WTC11 (cell line): ENCODE results near the gene NAA80. TPM values are rescaled to one million over a fixed set of nuclear protein-coding genes. Genes with fewer than 3 reads are reported as not detected.

Experiments
- ATAC-seq: fragments of 200-7000 bp; cut with Tn5 transposase; 2 replicates; pipeline ENCODE4 v1.10.0; 2021; ENCODE audit warnings: mild to moderate bottlenecking, moderate library complexity
- CTCF ChIA-PET: fragments of 300-600 bp; sonication (Branson Sonifier 250); formaldehyde crosslinking; loops from one replicate; lab custom pipeline; 2021; ENCODE audit warnings: antibody characterized with exemption; lab: Charles Lee
- POLR2A ChIA-PET: fragments of 350-600 bp; sonication (Branson Sonifier 250); formaldehyde crosslinking; loops from one replicate; lab custom pipeline; 2021; ENCODE audit warnings: antibody characterized with exemption; lab: Charles Lee
- DNase-seq: peaks from one replicate; pipeline ENCODE4 v3.0.0; 2021; ENCODE audit warnings: low spot score
- H3K27ac Mint-ChIP-seq: 2 replicates; pipeline ENCODE4 v1.8.0; 2021; ENCODE audit warnings: mixed read lengths
- H3K27me3 Mint-ChIP-seq: 2 replicates; pipeline ENCODE4 v1.8.0; 2021; ENCODE audit warnings: low read depth, mild to moderate bottlenecking, moderate library complexity, mixed read lengths
- H3K36me3 Mint-ChIP-seq: 2 replicates; pipeline ENCODE4 v1.8.0; 2021; ENCODE audit warnings: mixed read lengths
- H3K4me1 Mint-ChIP-seq: 2 replicates; pipeline ENCODE4 v1.8.0; 2022; ENCODE audit warnings: mixed read lengths
- H3K4me3 Mint-ChIP-seq: 2 replicates; pipeline ENCODE4 v1.8.0; 2021; ENCODE audit warnings: mild to moderate bottlenecking, moderate library complexity, mixed read lengths
- H3K9me3 Mint-ChIP-seq: 2 replicates; pipeline ENCODE4 v1.8.0; 2021; ENCODE audit warnings: mixed read lengths
- ETV6 ChIP-seq: sonication (generic); formaldehyde crosslinking; IDR thresholded peaks from 2 replicates; pipeline ENCODE4 v1.8.1; 2022; ENCODE audit warnings: mild to moderate bottlenecking, missing genetic modification reagents
- FOXJ3 ChIP-seq: sonication (generic); formaldehyde crosslinking; IDR thresholded peaks from 2 replicates; pipeline ENCODE4 v1.9.0; 2021; ENCODE audit warnings: missing genetic modification reagents, mild to moderate bottlenecking, borderline replicate concordance
- FOXP1 ChIP-seq: sonication (generic); formaldehyde crosslinking; IDR thresholded peaks from 2 replicates; pipeline ENCODE4 v1.8.0; 2022; ENCODE audit warnings: missing genetic modification reagents, mild to moderate bottlenecking, moderate library complexity, borderline replicate concordance
- GABPB1 ChIP-seq: sonication (generic); formaldehyde crosslinking; IDR thresholded peaks from 2 replicates; pipeline ENCODE4 v1.8.1; 2023; ENCODE audit warnings: mild to moderate bottlenecking, missing genetic modification reagents
- JUN ChIP-seq: sonication (generic); formaldehyde crosslinking; IDR thresholded peaks from 2 replicates; pipeline ENCODE4 v1.8.0; 2023; ENCODE audit warnings: mild to moderate bottlenecking, missing genetic modification reagents
- MAX ChIP-seq: sonication (generic); formaldehyde crosslinking; IDR thresholded peaks from 2 replicates; pipeline ENCODE4 v1.8.0; 2022; ENCODE audit warnings: mild to moderate bottlenecking, missing genetic modification reagents
- MLX ChIP-seq: sonication (generic); formaldehyde crosslinking; IDR thresholded peaks from 2 replicates; pipeline ENCODE4 v1.8.1; 2023; ENCODE audit warnings: mild to moderate bottlenecking, missing genetic modification reagents, moderate library complexity
- NFATC4 ChIP-seq: fragments of 250-450 bp; sonication (Bioruptor Pico); IDR thresholded peaks from 2 replicates; pipeline ENCODE4 v1.9.0; 2021; ENCODE audit warnings: mild to moderate bottlenecking
- NR1H2 ChIP-seq: sonication (generic); formaldehyde crosslinking; IDR thresholded peaks from 2 replicates; pipeline ENCODE4 v1.9.0; 2021; ENCODE audit warnings: mild to moderate bottlenecking, moderate library complexity, missing genetic modification reagents
- SMAD4 ChIP-seq: sonication (generic); formaldehyde crosslinking; IDR thresholded peaks from 2 replicates; pipeline ENCODE4 v1.8.0; 2022; ENCODE audit warnings: mild to moderate bottlenecking, missing genetic modification reagents
- SOX15 ChIP-seq: fragments of 250-450 bp; sonication (Bioruptor Pico); IDR thresholded peaks from 2 replicates; pipeline ENCODE4 v1.9.0; 2021; ENCODE audit warnings: mild to moderate bottlenecking
- STAT6 ChIP-seq: sonication (generic); formaldehyde crosslinking; conservative IDR thresholded peaks from 2 replicates; pipeline ENCODE4 v1.8.1; 2023; ENCODE audit warnings: mild to moderate bottlenecking, low read depth, missing genetic modification reagents, moderate library complexity
- ZNF121 ChIP-seq: sonication (generic); formaldehyde crosslinking; IDR thresholded peaks from 2 replicates; pipeline ENCODE4 v1.8.0; 2023; ENCODE audit warnings: missing genetic modification reagents
- ZNF138 ChIP-seq: sonication (generic); formaldehyde crosslinking; conservative IDR thresholded peaks from 2 replicates; pipeline ENCODE4 v1.8.1; 2022; ENCODE audit warnings: mild to moderate bottlenecking, moderate library complexity, missing genetic modification reagents
- ZNF219 ChIP-seq: sonication (generic); formaldehyde crosslinking; IDR thresholded peaks from 2 replicates; pipeline ENCODE4 v1.8.0; 2023; ENCODE audit warnings: missing genetic modification reagents, mild to moderate bottlenecking, borderline replicate concordance
- ZNF281 ChIP-seq: sonication (generic); formaldehyde crosslinking; IDR thresholded peaks from 2 replicates; pipeline ENCODE4 v1.8.0; 2023; ENCODE audit warnings: mild to moderate bottlenecking, missing genetic modification reagents
- total RNA-seq: library from RNA; stranded (reverse); gene quantifications from 3 replicates; pipeline ENCODE4 v1.2.3, GENCODE V29; 2021
- TF ChIP-seq, protein P1 (sequence below): fragments of 250-450 bp; sonication (Bioruptor Pico); IDR thresholded peaks from 2 replicates; pipeline ENCODE4 v2.1.2; 2022; ENCODE audit warnings: mild to moderate bottlenecking, moderate library complexity
- TF ChIP-seq, protein P2 (sequence below): sonication (generic); formaldehyde crosslinking; IDR thresholded peaks from 2 replicates; pipeline ENCODE4 v1.8.1; 2023; ENCODE audit warnings: mild to moderate bottlenecking, missing genetic modification reagents, borderline replicate concordance

The NAA80 gene
- total RNA-seq, 1 experiment from 2014 or later, result 17.3 TPM

GRCh38 chr3:50299929-50300680 lies 900 bp upstream of the NAA80 start (continued):
- TF ChIP-seq JUN (CRISPR knock-in tag), result no peak
- TF ChIP-seq SOX15 (CRISPR knock-in tag), result no peak
- no peak for TF ChIP-seq ETV6 (CRISPR knock-in tag)
- no peak for TF ChIP-seq GABPB1 (CRISPR knock-in tag)
- no peak for TF ChIP-seq ZNF219
- TF ChIP-seq ZNF121 (CRISPR knock-in tag), result no peak
- TF ChIP-seq SMAD4 (CRISPR knock-in tag), result no peak
- TF ChIP-seq STAT6 (CRISPR knock-in tag), result no peak
- no peak for TF ChIP-seq MAX (CRISPR knock-in tag)
- TF ChIP-seq NFATC4 (CRISPR knock-in tag), result no peak
- no peak for TF ChIP-seq MLX (CRISPR knock-in tag)
- TF ChIP-seq NR1H2 (CRISPR knock-in tag), result no peak

GRCh38 chr3:50299638-50299928 lies 378 bp upstream of the NAA80 start:
- no peak for ATAC-seq
- Mint-ChIP-seq H3K4me1 (peaks cover 22% of the 10 kb centered on the region), H3K9me3 (0 out of 2 replicates have a peak, but pooled peaks cover 1% of the 10 kb centered on the region), H3K36me3 (0 out of 2 replicates have a peak, but pooled peaks cover under 1% of the 10 kb centered on the region), H3K4me3 (peak overlapping the region; percentile 97), H3K27me3 (no peaks in the 10 kb centered on the region; the same call in 1 of the 2 replicates), H3K27ac (peak overlapping the region; percentile 82)
- no peak for DNase-seq
- TF ChIP-seq ZNF281 (CRISPR knock-in tag) (no peak), GABPB1 (CRISPR knock-in tag) (peak; percentile 33; the same call in 1 of the 2 replicates)
- ChIA-PET POLR2A (interaction anchor here (0.5 to 1.4 kb wide), 7 partner anchors 18 to 51 kb away, joined by 3 to 8 read pairs (median 4); partner anchors contain the start of genes CYB561D2, HYAL2 and NPRL2), CTCF (interaction anchor here (0.6 to 5.9 kb wide), 20 partner anchors 15 to 312 kb away, joined by 3 to 95 read pairs (median 4); partner anchors contain the start of genes CISH and HYAL2)

DNA sequence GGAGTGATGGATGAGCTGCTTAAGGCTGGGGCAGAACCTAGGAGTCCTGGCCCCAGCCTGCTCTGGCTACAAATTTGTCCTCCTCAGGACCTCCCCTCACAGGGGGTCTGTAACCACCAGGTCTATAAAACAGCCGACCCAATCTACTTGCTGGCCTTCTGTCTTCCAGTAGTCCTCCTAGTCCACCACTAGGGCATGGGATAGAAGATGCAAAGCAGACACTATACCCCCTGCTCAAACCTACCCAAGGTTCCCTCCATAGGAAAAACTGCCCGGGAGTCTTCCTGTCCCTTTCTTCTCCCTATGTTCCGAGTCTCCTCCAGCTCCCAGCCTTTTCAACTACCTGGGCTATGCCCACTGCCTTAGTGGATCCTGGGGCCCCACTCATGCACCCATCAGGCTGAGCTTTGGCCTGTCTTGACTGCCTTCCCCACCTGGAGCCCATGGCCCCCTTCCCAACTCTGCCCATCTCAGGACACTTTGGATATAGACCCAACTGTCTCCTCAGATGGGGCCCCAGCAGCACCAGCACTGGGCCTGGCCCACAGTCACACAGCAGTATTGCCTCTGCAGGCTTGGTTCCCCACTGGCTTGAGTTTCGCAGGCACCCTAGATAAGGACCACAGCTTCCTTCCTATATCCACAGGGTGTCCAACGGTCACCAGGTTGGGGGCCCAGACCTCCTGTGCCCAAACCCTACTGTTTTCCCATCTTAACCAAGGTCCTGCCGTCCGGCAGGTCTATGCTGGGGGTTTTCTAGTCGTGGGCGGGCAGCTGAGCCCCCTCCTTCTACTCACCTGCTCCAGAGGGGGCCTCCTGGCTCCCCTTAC lies 1.1 kb downstream of the NAA80 start:
- Mint-ChIP-seq H3K4me3 (peak overlapping the region; percentile 97), H3K9me3 (no peaks in the 10 kb centered on the region), H3K36me3 (no peaks in the 10 kb centered on the region), H3K27me3 (no peaks in the 10 kb centered on the region; the same call in 1 of the 2 replicates), H3K4me1 (peaks cover 19% of the 10 kb centered on the region), H3K27ac (no peak overlapping the region)
- CTCF ChIA-PET, result interaction anchor here (0.8 to 5.9 kb wide), 5 partner anchors 24 to 104 kb away, joined by 3 to 95 read pairs (median 7); partner anchors contain the start of gene HYAL2
- POLR2A ChIA-PET, result interaction anchor here (0.6 kb wide), 1 partner anchor 264 kb away, joined by 3 read pairs; no protein-coding TSS in a partner anchor
- DNase-seq (no peak), ATAC-seq (no peak)
- TF ChIP-seq FOXJ3 (CRISPR knock-in tag), result no peak
- TF ChIP-seq SOX15 (CRISPR knock-in tag), result no peak
- TF ChIP-seq ETV6 (CRISPR knock-in tag), result no peak
- no peak for TF ChIP-seq NFATC4 (CRISPR knock-in tag)
- no peak for TF ChIP-seq ZNF138
- TF ChIP-seq FOXP1 (CRISPR knock-in tag), result no peak
- TF ChIP-seq, protein P1, sequence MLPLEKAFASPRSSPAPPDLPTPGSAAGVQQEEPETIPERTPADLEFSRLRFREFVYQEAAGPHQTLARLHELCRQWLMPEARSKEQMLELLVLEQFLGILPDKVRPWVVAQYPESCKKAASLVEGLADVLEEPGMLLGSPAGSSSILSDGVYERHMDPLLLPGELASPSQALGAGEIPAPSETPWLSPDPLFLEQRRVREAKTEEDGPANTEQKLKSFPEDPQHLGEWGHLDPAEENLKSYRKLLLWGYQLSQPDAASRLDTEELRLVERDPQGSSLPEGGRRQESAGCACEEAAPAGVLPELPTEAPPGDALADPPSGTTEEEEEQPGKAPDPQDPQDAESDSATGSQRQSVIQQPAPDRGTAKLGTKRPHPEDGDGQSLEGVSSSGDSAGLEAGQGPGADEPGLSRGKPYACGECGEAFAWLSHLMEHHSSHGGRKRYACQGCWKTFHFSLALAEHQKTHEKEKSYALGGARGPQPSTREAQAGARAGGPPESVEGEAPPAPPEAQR, result no peak
- TF ChIP-seq, protein P2, sequence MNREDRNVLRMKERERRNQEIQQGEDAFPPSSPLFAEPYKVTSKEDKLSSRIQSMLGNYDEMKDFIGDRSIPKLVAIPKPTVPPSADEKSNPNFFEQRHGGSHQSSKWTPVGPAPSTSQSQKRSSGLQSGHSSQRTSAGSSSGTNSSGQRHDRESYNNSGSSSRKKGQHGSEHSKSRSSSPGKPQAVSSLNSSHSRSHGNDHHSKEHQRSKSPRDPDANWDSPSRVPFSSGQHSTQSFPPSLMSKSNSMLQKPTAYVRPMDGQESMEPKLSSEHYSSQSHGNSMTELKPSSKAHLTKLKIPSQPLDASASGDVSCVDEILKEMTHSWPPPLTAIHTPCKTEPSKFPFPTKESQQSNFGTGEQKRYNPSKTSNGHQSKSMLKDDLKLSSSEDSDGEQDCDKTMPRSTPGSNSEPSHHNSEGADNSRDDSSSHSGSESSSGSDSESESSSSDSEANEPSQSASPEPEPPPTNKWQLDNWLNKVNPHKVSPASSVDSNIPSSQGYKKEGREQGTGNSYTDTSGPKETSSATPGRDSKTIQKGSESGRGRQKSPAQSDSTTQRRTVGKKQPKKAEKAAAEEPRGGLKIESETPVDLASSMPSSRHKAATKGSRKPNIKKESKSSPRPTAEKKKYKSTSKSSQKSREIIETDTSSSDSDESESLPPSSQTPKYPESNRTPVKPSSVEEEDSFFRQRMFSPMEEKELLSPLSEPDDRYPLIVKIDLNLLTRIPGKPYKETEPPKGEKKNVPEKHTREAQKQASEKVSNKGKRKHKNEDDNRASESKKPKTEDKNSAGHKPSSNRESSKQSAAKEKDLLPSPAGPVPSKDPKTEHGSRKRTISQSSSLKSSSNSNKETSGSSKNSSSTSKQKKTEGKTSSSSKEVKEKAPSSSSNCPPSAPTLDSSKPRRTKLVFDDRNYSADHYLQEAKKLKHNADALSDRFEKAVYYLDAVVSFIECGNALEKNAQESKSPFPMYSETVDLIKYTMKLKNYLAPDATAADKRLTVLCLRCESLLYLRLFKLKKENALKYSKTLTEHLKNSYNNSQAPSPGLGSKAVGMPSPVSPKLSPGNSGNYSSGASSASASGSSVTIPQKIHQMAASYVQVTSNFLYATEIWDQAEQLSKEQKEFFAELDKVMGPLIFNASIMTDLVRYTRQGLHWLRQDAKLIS (CRISPR knock-in tag), result no peak
